GM23248 (cell line): ENCODE measurements around the gene RAB41. TPM values are rescaled to one million over a fixed set of nuclear protein-coding genes. Genes with fewer than 3 reads are reported as not detected.

Experiments
- DNase-seq: peaks from one replicate; pipeline ENCODE4 v3.0.0-alpha.2; 2015
- H2AFZ ChIP-seq: fragments of 200-600 bp; sonication (generic); 2 replicates; pipeline ENCODE4 v1.6.1; 2016; ENCODE audit warnings: antibody characterized with exemption
- H3F3A ChIP-seq: fragments of 200-600 bp; sonication (generic); 2 replicates; pipeline ENCODE4 v1.6.1; 2016; ENCODE audit warnings: mild to moderate bottlenecking, antibody characterized with exemption, mixed run types; ENCODE audit not compliant: insufficient read depth
- H3K27ac ChIP-seq: fragments of 200-600 bp; sonication (generic); 2 replicates; pipeline ENCODE4 v1.5.1; 2016; ENCODE audit warnings: mild to moderate bottlenecking
- H3K27me3 ChIP-seq: fragments of 200-600 bp; sonication (generic); replicated peaks from 2 replicates; pipeline ENCODE4 v1.6.1; 2016; ENCODE audit warnings: mild to moderate bottlenecking; ENCODE audit not compliant: insufficient read depth
- H3K36me3 ChIP-seq: fragments of 200-600 bp; sonication (generic); 2 replicates; pipeline ENCODE4 v1.6.1; 2016; ENCODE audit warnings: low read depth, mild to moderate bottlenecking
- H3K4me1 ChIP-seq: fragments of 200-600 bp; sonication (generic); 2 replicates; pipeline ENCODE4 v1.6.1; 2016; ENCODE audit warnings: mild to moderate bottlenecking; ENCODE audit not compliant: insufficient read depth
- H3K4me2 ChIP-seq: fragments of 200-600 bp; sonication (generic); one replicate; pipeline ENCODE4 v1.6.1; 2016; ENCODE audit warnings: mild to moderate bottlenecking; ENCODE audit not compliant: unreplicated experiment
- H3K4me3 ChIP-seq: fragments of 200-600 bp; sonication (generic); 2 replicates; pipeline ENCODE4 v1.5.1; 2016; ENCODE audit warnings: mild to moderate bottlenecking
- H3K79me2 ChIP-seq: fragments of 200-600 bp; sonication (generic); 2 replicates; pipeline ENCODE4 v1.6.1; 2016; ENCODE audit warnings: mild to moderate bottlenecking; ENCODE audit not compliant: insufficient read depth
- H3K9ac ChIP-seq: fragments of 200-600 bp; sonication (generic); 2 replicates; pipeline ENCODE4 v1.6.1; 2016; ENCODE audit warnings: mild to moderate bottlenecking
- H3K9me2 ChIP-seq: fragments of 200-600 bp; sonication (generic); 2 replicates; pipeline ENCODE4 v1.6.1; 2016; ENCODE audit warnings: mixed run types, mild to moderate bottlenecking, moderate library complexity; ENCODE audit not compliant: insufficient read depth
- H3K9me3 ChIP-seq: fragments of 200-600 bp; sonication (generic); one replicate; pipeline ENCODE4 v1.6.1; 2017; ENCODE audit warnings: low read depth
- H4K20me1 ChIP-seq: fragments of 200-600 bp; sonication (generic); 2 replicates; pipeline ENCODE4 v1.6.0; 2016; ENCODE audit not compliant: insufficient read depth
- EZH2 ChIP-seq: fragments of 200-600 bp; sonication (generic); IDR thresholded peaks from 2 replicates; pipeline ENCODE4 v1.6.1; 2018; ENCODE audit warnings: antibody characterized with exemption, mild to moderate bottlenecking; ENCODE audit not compliant: insufficient read depth, poor library complexity, severe bottlenecking
- EZH2phosphoT487 ChIP-seq: fragments of 200-600 bp; sonication (generic); IDR thresholded peaks from 2 replicates; pipeline ENCODE4 v1.6.1; 2018; ENCODE audit warnings: antibody characterized with exemption, moderate library complexity, mild to moderate bottlenecking, low read depth; ENCODE audit not compliant: insufficient read depth
- WGBS, 2 experiments: methylation state at CpG; one replicate each; pipeline ENCODE4 v1.1.6; 2015 to 2017; ENCODE audit warnings: low lambda C conversion rate in 2 of 2, low coverage in 1 of 2; ENCODE audit errors: missing lambda C conversion rate in 2 of 2; 5-methylcytosine and 5-hydroxymethylcytosine counted together
- in situ Hi-C: fragments of 300-500 bp; cut with MboI; formaldehyde crosslinking; loops from 2 replicates; pipeline ENCODE4 v1.15.0; 2020
- polyA plus RNA-seq: library from polyadenylated mRNA; unstranded; fragments of >200 nt; fragmentation: Nextera tagmentation; extraction: Ambion mirVana; gene quantifications from 2 replicates; pipeline ENCODE4 v1.2.1, GENCODE V29; 2016
- total RNA-seq: library from RNA; depleted of rRNA; stranded (reverse); fragments of >200 nt; shearing (Covaris generic); gene quantifications from 2 replicates; pipeline ENCODE4 v1.2.3, GENCODE V29; 2014

The RAB41 gene
- total and polyA plus RNA-seq, 2 experiments from 2014 or later = not detected

GRCh38 chrX:70244881-70245280 lies 37.1 kb upstream of the RAB41 start:
- Histone ChIP-seq H3K9ac (no peak overlapping the region), H3K27me3 (no peaks in the 10 kb centered on the region), H3K9me3 (no peaks in the 10 kb centered on the region), H3K4me3 (no peak overlapping the region), H4K20me1 (no peaks in the 10 kb centered on the region), H3K36me3 (no peaks in the 10 kb centered on the region), H3F3A (no peaks in the 10 kb centered on the region), H3K4me2 (no peak overlapping the region), H3K27ac (no peak overlapping the region), H2AFZ (no peak overlapping the region), H3K9me2 (no peaks in the 10 kb centered on the region), H3K79me2 (no peaks in the 10 kb centered on the region), H3K4me1 (no peaks in the 10 kb centered on the region)
- in situ Hi-C loops = no loop called here
- whole genome bisulfite sequencing, 2 experiments = 81 to 87% methylated on average over 6 of the region's 6 CpGs
- DNase-seq = no peak
- TF ChIP-seq EZH2 (no peak), EZH2phosphoT487 (no peak)

- 100% methylated on average over 2 of the region's 2 CpGs for WGBS, 2 experiments
- Histone ChIP-seq H3F3A (no peaks in the 10 kb centered on the region), H3K9me3 (no peaks in the 10 kb centered on the region), H2AFZ (no peak overlapping the region), H3K9ac (no peak overlapping the region), H3K27me3 (no peaks in the 10 kb centered on the region), H4K20me1 (no peaks in the 10 kb centered on the region), H3K36me3 (no peaks in the 10 kb centered on the region), H3K79me2 (no peaks in the 10 kb centered on the region), H3K4me1 (no peaks in the 10 kb centered on the region), H3K4me2 (no peak overlapping the region), H3K27ac (no peak overlapping the region), H3K4me3 (no peak overlapping the region), H3K9me2 (no peaks in the 10 kb centered on the region)
- DNase-seq = no peak
- TF ChIP-seq EZH2 (no peak), EZH2phosphoT487 (no peak)
- in situ Hi-C loops = no loop called here
These were observed 34.7 kb upstream of the RAB41 start for GRCh38 chrX:70247252-70247651.

GRCh38 chrX:70252491-70252890 lies 29.5 kb upstream of the RAB41 start:
- in situ Hi-C loops = no loop called here
- TF ChIP-seq EZH2 (no peak), EZH2phosphoT487 (no peak)
- no peaks in the 10 kb centered on the region for H3K36me3 ChIP-seq

GRCh38 chrX:70253377-70254062 lies 28.5 kb upstream of the RAB41 start:
- Histone ChIP-seq H3K4me1 (peaks cover 10% of the 10 kb centered on the region), H4K20me1 (no peaks in the 10 kb centered on the region), H3K79me2 (no peaks in the 10 kb centered on the region), H3F3A (no peaks in the 10 kb centered on the region), H3K9me2 (no peaks in the 10 kb centered on the region), H3K4me3 (no peak overlapping the region), H3K4me2 (no peak overlapping the region), H2AFZ (no peak overlapping the region), H3K27me3 (no peaks in the 10 kb centered on the region), H3K9ac (no peak overlapping the region), H3K27ac (no peak overlapping the region), H3K9me3 (no peaks in the 10 kb centered on the region), H3K36me3 (no peaks in the 10 kb centered on the region)
- TF ChIP-seq EZH2phosphoT487 (no peak), EZH2 (no peak)
- in situ Hi-C loops = no loop called here
- DNase-seq = peak; percentile 54
- 62 to 71% methylated on average over 3 of the region's 3 CpGs for WGBS, 2 experiments

More at GRCh38 chrX:70252491-70252890, 29.5 kb upstream of the RAB41 start:
- Histone ChIP-seq H3K79me2 (no peaks in the 10 kb centered on the region), H4K20me1 (no peaks in the 10 kb centered on the region), H3K4me1 (peaks cover 10% of the 10 kb centered on the region), H3K4me2 (no peak overlapping the region), H3K4me3 (no peak overlapping the region), H3K9ac (no peak overlapping the region), H2AFZ (no peak overlapping the region), H3K27ac (no peak overlapping the region), H3F3A (no peaks in the 10 kb centered on the region), H3K9me3 (no peaks in the 10 kb centered on the region), H3K9me2 (no peaks in the 10 kb centered on the region), H3K27me3 (no peaks in the 10 kb centered on the region)
- DNase-seq = no peak
- 90 to 96% methylated on average over 2 of the region's 2 CpGs for WGBS, 2 experiments
